Activated CD8-positive, alpha-beta memory T cell treated with anti-CD3 and anti-CD28 coated beads, Interleukin-2, amount 50 U/mL, for 1 hour (primary cell): ENCODE data around the gene NDUFS2.

Experiments used
- DNase-seq: peaks from one replicate; pipeline ENCODE4 v3.0.0-alpha.2; 2020; ENCODE audit errors: extremely low read depth

The NDUFS2 gene

DNA sequence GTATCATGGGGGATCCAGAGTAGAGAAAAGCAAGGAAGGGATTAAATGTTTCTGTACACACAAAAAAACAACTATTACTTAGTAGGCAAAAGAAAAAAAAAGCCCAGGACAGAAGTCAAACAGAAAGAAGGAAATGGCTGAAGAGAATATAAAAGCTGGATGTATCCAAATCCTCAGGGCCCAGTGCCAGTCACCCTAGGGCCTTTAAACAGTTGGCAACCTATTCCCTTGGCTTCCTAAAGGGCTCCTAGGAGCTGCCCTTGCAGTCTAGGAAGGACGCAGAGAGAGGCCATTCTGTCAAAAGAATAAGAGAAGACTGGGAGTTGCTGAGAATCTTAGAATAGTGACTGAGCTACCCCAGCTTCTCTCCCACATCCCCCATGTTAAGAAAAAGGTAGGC, 29.8 kb upstream of the NDUFS2 start:
- no peak for DNase-seq

DNA sequence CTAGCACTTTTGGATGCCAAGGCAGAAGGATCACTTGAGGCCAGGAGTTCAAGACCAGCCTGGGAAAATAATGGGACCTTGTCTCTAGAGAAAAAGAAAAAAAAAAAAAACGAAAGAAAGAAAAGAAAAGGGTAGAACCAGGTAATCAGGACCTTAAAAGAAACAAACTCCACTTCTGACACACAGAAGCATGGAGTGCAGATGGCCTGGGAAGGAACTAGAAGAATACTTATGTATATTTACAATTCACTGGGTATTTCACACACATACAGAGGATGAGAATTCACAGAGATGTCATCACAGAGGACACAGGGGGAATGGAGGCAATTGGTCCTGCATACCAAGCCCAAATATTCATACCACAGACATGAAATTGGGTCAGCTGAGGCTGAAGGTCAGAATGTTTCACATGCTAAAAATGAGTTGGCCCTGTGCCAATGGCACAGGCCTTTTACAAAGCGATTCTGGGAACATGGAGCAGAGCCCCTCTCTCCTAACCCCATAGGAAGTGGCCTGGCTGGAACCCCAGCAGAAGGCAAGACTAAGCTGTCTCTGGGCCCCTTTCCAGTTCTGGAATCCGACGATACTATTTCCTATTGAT, 29.3 kb upstream of the NDUFS2 start:
- no peak for DNase-seq

DNA sequence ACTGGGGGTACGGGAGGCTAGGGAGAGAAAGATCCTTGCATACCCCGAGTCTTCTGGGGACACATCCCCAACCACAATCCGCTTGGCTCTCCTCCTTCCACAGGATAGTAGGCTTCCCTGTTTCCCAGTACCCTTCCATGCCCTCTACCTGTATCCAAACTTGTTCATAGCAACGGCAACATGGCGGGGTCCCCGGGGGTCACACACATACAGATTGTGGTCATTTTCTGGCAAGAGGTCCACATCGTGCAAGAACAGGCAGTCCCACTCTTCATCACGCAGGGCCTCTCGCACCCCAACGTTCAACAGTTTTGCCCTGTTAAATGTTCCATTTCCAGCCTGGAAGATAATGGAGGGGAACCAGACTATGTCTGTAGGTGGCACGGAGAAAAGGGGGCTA, 28.5 kb upstream of the NDUFS2 start:
- no peak for DNase-seq

DNA sequence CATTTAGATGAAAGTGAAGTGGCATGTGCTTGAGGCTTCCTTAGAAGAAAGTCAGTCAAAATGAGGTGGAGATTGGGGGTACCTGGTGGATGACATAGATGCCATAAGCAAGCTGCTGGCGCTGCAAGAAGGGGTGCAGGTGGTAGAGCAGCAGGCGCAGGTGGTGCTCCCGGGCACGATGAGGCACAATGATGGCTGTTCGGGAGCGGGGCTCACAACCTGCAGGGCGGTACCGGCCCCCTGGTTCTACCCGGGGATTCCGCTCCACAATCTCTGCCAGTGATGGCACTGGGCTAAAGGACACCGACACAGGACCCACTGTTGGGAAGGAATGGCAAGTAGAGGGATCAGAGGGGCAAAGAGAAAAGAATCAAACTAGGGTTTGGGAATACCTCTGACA, 27.3 kb upstream of the NDUFS2 start:
- DNase-seq: no peak

DNA sequence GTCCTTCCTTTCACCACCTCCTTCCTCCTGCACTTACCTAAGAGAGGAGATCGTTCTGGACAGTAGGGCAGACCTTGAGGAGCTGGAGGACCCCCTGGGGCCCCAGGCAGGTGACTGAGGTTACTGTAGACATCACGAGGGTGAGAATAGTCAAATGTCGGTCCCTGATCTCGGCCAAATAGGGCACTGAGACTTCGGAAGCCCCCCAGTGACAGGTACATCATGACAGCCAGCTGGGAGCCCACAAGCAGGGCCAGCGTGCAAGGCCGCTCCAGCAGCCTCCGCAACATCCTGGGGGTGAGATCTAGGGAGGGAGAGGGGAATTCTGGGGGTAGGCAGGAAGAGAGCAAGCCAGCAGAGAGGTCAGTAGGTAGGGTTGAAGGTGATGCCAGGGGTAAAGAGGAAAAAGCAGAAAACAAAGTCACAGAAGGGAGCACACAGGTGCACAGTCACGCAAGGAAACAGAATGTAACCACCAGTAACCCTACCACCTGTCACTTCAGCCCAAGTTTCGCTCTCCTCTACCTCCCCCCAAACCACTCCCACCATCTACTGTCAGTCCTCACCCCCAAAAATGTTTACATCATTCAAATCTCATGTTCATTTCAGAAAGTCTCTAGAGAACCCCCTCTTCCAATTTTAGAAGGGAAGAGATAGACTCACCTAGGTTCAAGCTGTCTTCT, 26.3 kb upstream of the NDUFS2 start:
- DNase-seq: no peak

DNA sequence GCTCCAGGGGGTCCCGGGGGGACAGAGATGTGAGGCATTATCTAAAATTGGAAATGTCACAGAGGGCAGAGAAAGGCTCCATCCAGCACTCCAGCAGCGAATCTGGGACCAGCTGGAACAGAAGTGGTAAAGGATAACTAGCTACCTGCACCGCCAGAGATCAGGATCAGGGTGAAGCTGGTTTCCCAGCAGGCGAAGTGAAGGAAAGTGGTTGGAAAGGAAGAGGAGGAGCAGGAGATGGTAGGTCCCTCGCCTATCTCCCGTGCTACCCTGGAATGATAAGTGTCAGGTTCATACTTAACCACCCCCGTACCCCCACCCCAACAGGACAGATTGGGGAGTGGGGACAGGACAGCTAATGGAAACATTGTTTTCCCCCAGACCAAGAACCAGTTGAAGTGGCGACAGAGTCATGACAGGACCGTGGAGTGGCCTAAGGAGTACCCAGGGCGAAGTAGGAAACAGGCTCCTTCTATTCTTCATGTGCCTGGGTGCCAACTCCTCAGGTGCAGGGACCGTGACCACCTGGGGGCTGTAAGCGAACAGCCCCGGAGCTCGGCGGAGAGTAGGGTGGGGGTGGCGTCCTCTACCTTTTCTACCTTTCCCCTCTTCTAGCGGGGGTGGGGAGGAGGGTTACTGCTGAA, 25.6 kb upstream of the NDUFS2 start:
- no peak for DNase-seq

DNA sequence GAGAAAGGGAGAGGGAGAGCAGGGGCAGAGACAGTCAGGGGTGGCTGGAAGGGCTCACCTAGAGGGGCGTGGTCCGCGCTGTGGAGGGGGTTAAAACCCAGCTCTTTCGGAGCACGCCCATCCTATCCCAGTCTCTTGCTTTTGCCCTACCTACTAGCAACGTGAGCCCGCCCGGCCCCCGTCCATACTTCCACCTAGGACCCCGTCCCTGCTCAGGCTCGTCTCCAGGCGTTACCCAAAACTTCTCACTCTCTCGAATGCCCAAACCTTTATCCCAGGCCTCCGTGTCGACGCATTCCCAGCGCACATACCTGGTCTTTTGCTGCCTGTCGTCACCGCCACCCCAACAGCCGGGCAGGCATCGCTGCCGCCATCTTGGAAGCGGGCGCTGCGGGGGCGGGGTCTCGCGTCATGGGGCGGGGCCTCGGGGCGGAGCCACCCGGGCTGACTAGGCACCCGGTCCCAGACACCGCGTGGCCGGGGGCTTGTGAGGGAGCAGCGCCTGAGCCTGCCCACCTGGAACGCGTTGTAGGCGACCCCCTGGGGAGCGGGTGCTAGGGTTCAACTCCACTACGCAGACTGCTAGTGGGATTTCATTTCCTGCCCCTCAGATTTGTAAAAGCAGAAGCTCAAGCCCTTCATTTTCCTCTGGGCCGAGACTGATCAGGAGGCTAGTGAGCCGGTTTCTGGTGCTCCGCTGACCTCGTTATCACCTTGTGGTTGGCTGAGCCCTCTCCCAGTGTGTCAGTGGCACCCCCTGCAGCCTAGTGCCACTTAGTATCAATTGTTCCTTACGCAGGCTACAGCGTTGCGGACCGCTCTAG, 24.8 kb upstream of the NDUFS2 start, which contains the start of gene B4GALT3:
Gene B4GALT3 (minus strand): TSS at position 396 of the 824 bp plus-strand sequence. CDS start 1,447 bp downstream, outside the sequence.
- peak; percentile 57 for DNase-seq

DNA sequence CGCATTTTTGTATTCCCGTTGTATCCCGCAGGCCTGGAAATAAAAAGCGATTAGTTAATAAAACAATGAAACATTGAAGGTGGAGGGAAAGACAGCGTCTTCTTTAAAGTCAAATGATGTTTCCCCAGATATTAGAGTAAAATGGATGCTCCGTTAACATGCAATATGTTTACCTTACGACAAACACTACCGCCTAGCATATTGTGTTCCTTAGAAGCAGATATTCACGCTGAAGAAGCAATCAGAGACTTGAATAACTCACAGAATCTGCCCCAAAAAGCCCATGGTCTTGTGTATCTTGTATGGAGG, 24.3 kb upstream of the NDUFS2 start:
- no peak for DNase-seq

DNA sequence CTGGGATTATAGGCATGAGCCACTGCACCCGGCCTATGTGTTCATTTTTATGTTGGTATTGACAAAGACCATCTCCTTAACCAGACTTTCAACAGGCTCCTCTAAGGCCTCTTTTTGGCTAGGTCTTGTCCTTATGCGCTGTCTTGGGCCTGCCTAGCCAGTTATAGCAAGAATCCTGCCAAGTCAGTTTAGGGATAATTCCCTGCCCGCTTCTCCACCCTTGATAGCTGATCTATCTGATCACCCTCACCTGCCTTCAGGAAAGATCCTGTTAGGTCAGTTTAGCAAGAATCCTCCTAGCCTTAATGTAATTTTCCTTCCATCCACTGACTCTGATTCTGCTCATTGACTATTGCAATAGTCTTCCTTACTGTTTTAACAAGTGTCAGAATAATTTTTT, 22.5 kb upstream of the NDUFS2 start:
- no peak for DNase-seq

DNA sequence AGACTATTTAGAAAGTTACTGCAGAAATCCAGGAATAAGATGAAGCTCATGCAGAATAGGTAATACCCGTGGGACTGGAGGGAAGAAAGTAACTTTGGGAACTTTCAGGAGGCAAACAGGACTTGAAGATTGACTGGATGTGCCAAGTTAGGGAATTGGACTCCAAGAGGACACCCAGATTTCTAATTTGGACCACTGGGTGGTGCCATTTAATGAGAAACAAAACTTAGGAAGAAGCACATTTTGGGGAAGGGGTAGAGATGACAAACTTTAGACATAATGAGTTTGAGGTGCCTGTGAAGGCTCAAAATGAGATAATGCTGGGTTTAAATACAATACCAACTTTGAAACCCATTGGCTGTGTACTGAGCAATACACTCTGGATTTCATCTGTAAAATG, 21.5 kb upstream of the NDUFS2 start:
- DNase-seq: no peak

DNA sequence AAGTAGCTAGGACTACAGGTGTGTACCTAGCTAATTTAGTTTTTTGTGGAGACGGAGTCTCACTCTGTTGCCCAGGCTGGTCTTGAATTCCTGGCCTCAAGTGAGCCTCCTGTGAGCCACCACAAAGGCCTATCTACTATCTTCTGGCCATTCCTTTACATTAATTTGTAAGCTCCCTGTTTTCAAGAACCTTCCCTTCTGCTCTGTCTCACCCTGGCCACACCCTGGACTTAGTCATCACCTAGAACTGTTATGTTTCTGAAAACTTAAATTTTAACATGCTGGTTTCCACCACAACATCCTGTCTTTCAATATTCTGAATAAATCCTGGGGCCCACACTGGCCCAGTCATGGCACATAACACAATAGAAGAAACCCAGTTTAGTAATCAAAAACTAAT, 20.0 kb upstream of the NDUFS2 start:
- DNase-seq: no peak

DNA sequence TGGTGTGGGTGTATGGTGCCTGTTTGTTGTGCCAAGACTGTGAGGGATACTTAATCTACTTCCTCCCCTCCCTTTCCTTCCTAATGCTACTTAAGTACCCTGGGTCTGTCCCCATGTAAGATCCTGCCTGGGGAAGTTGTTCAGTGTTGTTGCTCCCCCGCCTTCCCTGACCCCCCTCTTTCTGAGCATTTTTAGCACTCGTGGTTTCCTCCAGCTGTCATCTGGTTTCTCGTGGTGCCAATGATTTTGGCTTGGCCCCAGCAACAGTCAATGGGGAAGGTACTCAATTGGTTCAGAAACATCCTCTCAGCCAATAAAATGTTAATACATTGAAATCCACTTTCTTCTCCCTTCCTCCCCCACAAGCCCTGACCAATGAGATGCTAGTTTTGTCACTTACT, 16.9 kb upstream of the NDUFS2 start:
- DNase-seq: peak; percentile 47

DNA sequence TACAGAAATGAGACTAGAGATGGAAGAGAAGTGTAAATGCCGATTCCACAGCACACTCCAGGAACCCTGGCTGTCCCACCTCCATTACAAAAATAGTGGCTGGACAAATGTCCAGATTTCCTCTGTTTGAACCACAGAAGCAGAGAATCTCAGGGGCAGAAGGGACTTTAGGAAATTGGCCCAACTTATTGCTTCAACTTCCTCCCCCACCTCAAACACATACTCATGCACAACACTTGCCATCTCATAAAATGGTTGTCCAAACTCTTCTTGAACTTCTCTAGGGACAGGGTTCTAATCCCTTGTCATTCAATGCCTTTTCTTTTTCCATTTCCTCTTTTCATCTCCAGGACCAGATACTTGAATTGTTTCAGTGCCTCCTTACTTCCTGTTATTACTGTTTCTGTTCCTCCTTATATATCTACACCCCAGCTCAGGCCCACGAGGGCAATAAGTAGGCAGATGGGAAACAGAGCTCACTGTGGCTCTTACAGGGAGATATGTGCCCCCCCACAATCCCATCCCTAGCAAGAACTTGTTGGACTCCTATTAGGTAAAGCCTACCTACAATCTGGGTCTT, 16.3 kb upstream of the NDUFS2 start:
- no peak for DNase-seq

DNA sequence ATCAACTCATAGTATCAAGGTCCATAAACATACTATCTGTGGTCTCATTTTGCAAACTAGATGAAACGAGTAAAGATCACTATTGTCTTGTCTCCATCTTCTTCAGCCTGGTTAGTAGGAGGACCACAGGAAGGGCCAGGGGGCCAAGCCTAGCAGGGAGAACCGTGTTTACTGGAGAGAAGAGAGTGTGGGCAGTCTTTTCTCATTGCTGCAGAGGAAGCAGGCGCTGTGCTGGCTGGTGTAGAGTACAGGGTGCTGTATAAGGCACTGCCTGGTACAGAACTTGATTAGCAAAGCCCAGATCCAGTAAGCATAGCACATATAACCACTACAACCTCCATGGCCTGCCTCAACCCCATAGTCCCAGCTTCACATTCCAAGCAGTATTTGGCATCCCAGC, 14.9 kb upstream of the NDUFS2 start:
- no peak for DNase-seq

DNA sequence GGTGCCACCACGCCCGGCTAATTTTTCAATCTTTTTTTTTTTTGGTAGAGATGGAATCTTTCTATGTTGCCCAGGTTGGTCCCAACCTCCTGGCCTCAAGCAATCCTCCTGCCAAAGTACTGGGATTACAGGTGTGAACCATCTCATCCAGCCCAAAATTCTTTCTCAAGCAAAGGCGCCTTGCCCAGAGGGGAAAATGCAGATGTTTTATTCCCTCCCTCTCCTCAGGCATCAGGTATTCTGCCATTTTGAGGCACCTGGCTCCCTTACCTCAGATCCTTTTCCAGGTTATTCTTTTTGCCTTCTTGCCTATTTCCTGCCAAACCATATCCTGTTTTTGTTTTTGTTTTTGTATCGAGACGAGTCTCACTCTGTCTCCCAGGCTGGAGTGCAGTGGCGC, 13.8 kb upstream of the NDUFS2 start:
- no peak for DNase-seq

DNA sequence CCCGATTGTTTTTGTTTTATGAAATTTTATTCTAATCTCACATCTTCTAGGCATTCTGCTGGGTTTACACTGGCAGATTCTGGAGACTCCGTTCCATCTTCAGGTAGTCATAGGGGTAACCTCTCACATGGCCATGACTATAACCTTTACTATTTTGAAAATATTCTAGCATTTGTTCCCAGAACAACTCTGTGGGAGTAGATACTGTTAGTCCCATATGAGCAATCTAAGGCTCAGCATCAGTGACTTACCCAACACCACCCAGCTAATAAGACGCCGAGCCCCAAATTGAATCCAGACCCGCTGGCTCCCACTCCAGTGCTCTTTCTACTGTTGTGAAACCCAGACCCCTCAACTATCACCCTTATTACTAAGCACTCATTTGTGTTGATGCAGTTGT, 13.1 kb upstream of the NDUFS2 start:
- no peak for DNase-seq

DNA sequence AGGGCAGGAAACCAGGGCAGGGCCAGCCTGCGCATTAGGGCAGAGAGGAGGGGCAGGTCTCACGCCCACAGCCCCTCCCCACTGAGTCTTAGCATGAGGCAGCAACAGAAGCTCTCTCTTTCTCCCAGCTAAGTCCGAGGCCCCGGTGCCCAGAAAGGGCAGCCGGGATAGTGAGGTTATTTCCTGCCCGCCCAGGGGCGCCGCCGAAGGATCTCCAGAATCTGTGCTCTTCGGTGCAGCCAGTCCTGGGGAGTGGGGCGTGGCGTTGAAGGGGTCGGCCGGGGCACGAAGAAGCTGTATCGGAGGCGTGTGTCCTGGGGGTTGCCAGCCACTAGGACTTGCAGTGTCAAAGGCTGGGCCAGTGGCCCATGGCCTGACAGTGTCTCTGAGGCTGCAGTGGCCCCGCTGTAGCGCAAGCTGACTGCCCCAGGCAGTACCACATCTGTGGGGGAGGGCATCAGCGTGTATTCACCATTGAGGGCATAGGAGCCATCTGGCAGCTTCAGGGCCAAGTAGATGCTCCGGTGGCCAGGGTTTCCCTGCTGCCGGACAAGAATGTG, 11.1 kb upstream of the NDUFS2 start:
- DNase-seq: no peak

DNA sequence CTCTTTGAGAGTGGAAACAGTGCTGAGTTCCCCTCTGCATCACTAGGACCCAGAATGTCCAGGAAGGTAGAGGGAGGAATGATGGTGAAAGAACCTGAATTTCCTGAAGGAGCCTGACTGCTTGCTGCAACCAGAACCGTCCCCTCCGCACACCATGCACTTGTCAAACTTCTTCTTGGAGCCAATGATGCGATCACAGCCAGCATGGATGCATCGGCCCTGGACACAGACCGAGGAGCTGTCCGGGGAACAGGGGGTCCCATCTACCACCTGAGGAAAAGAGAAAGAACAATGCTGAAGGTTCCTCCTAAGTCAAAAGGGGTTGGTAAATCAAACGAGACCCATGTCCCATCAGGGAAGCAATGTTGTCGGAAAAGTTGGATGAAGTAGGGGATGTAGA, 10.2 kb upstream of the NDUFS2 start:
- no peak for DNase-seq

DNA sequence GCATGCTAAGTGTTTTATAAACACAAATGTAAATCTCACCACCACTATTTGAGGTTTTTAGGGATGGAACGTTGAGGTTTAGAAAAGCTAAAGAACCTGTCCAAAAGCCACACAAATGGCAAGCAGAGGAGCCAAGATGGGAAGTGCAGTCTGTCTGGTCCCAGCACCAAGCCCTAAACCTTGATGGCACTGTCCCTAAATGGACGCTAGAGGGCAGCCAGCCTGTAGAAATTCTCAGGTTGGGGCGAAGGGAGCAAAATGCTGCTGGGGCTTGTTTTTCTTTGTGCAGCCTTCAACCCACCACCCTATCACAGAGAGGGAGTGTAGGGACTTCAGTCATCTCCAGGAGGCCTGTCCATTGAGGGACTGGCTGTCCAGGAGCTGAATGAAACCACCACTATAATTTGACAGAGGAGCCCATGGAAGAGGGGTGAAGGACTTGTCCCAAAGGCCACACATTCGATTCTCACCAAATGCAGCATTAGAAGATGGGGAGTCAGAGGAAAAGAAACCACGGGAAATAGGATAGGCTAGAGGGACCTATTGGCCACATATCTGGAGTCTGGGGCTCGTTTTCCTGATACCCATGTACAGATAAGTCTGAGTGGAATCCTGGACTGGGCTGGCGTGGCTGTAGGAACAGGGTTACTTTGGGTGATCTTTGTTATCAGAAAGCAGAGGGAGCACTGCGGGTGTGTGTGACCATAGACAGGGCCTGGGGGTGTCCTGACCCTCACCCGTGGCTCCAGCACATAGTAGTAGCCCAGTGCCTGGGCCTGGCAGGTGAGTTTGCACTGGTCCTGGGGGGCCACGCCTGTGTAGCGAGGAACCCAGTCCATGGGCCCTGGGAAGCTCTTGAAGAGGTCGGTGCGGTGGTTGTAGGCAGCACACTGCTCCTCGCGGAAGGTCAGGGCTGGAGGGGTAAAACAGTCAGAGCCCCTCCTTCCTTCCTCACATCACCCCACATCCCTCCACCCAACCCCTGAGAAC, 9.4 kb upstream of the NDUFS2 start:
- peak; percentile 36 for DNase-seq

DNA sequence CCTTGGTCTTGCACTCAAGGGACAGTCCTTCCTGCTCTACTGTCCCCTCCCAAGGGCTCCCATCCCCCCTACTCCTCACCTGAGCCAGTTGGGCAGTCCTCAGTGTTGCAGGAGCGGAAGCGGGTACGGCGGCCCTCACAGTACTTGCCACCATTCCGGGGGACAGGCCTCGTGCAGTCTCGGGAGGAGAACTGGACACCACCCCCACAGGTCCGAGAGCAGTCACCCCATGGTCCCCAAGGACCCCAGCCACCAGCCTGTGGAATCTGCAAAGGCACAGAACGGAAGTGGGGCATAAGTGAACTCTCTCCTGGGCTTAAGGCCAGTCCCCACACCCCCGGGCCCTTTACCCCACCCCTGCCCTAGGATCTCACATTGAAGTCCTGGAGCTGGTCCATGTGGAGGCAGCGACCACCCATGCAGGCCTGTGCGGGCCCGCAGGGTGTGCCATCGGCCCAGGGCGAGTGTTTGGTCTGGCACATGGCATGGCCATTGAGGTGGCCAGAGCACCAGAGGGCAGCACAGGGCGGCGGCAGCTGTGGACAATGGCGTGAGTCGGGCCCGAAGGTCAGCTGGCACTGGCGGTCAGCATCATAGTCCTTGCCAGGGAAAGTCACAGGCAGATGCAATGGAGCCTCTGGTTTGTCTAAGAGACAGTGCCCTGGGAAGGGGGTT, 8.5 kb upstream of the NDUFS2 start:
- no peak for DNase-seq
